K562 (cell line): ENCODE measurements around the gene VWF. TPM values are rescaled to one million over a fixed set of nuclear protein-coding genes. Genes with fewer than 3 reads are reported as not detected.

Experiments
- ATAC-seq: fragments of 200-7000 bp; cut with Tn5 transposase; 3 replicates; pipeline ENCODE4 v1.9.1; 2020; ENCODE audit warnings: moderate library complexity
- BruUV-seq: library from RNA; stranded (reverse); fragments of 400-500 nt; replicated peaks from 2 replicates; lab custom pipeline; 2021; lab: Mats Ljungman, UMichigan
- CTCF ChIA-PET: fragments of 300-600 bp; formaldehyde crosslinking; extraction: SDS; loops from one replicate; lab custom pipeline; 2021; ENCODE audit warnings: low intra/inter-chr PET ratio; lab: Yijun Ruan, JAX
- POLR2A ChIA-PET: fragments of 300-600, 350-650 bp; sonication (Branson Sonifier 250); formaldehyde crosslinking; extraction: SDS; loops from one replicate; lab custom pipeline; 2021; ENCODE audit warnings: antibody characterized with exemption, inconsistent platforms; lab: Yijun Ruan, JAX
- DNase-seq, 4 experiments: peaks; one replicate each; pipeline versions ENCODE4 v3.0.0 to v3.0.0-alpha.2; 2011 to 2018; ENCODE audit warnings: low spot score in 3 of 4, mixed read lengths in 3 of 4; ENCODE audit errors: extremely low read depth in 1 of 4
- FAIRE-seq: peaks from 2 replicates; lab custom pipeline; 2011; peaks lifted over from hg19 to GRCh38; lab: Jason Lieb, UNC
- H2AFZ ChIP-seq: 2 replicates; pipeline ENCODE4 v1.6.0; 2011; ENCODE audit warnings: low read depth, low read length, control low read depth, inconsistent platforms
- H3K27ac ChIP-seq: fragments of 200-600 bp; 3 replicates; pipeline ENCODE4 v1.8.0; 2011; ENCODE audit warnings: low read depth, mild to moderate bottlenecking, control low read depth, inconsistent platforms, low read length, moderate library complexity, mixed read lengths; ENCODE audit errors: extremely low read depth
- H3K27me3 ChIP-seq, 2 experiments: fragments of 300-600 bp in 1 of 2; 2 replicates in 1 of 2; 3 replicates in 1 of 2; pipeline versions ENCODE4 v1.6.0 to v1.8.0; 2011; ENCODE audit warnings: inconsistent platforms in 2 of 2, low read length in 2 of 2, mild to moderate bottlenecking in 1 of 2, mixed read lengths in 1 of 2, moderate library complexity in 1 of 2; ENCODE audit not compliant: control insufficient read depth in 2 of 2, insufficient read depth in 2 of 2
- H3K36me3 ChIP-seq: fragments of 300-600 bp; 3 replicates; pipeline ENCODE4 v1.8.0; 2011; ENCODE audit warnings: mild to moderate bottlenecking, low read length, inconsistent platforms; ENCODE audit not compliant: control insufficient read depth, insufficient read depth
- H3K4me1 ChIP-seq, 2 experiments: fragments of 200-600 bp in 1 of 2; replicated peaks in 1 of 2; 2 replicates in 1 of 2; 3 replicates in 1 of 2; pipeline versions ENCODE4 v1.5.1 to v1.8.0; 2011; ENCODE audit warnings: inconsistent platforms in 2 of 2, low read length in 2 of 2, mild to moderate bottlenecking in 1 of 2, mixed read lengths in 1 of 2, moderate library complexity in 1 of 2; ENCODE audit not compliant: control insufficient read depth in 2 of 2, insufficient read depth in 2 of 2
- H3K4me2 ChIP-seq: 2 replicates; pipeline ENCODE4 v1.6.1; 2011; ENCODE audit warnings: low read length, control low read depth, inconsistent platforms, mixed read lengths; ENCODE audit not compliant: insufficient read depth
- H3K4me3 ChIP-seq: fragments of 200-600 bp; sonication (generic), shearing (Covaris generic); 2 replicates; pipeline ENCODE4 v1.5.1; 2016; ENCODE audit warnings: control low read depth, inconsistent platforms
- H3K79me2 ChIP-seq: fragments of 200-600 bp; 3 replicates; pipeline ENCODE4 v1.8.0; 2011; ENCODE audit warnings: low read length, inconsistent platforms; ENCODE audit not compliant: control insufficient read depth, insufficient read depth
- H3K9ac ChIP-seq, 2 experiments: 2 replicates each; pipeline versions ENCODE4 v1.6.0 to v1.6.1; 2011; ENCODE audit warnings: low read depth in 2 of 2, low read length in 2 of 2, control low read depth in 1 of 2, inconsistent platforms in 1 of 2, mild to moderate bottlenecking in 1 of 2, mixed read lengths in 1 of 2; ENCODE audit not compliant: insufficient read depth in 1 of 2
- H3K9me1 ChIP-seq: one replicate; pipeline ENCODE4 v1.6.0; 2011; ENCODE audit warnings: inconsistent platforms, mild to moderate bottlenecking, low read length, moderate library complexity; ENCODE audit not compliant: control insufficient read depth, insufficient read depth
- H3K9me3 ChIP-seq: replicated peaks from 2 replicates; pipeline ENCODE4 v1.5.1; 2011; ENCODE audit warnings: low read depth, low read length, inconsistent platforms; ENCODE audit not compliant: control insufficient read depth, insufficient read depth
- H4K20me1 ChIP-seq: replicated peaks from 2 replicates; pipeline ENCODE4 v1.6.1; 2011; ENCODE audit warnings: low read length, inconsistent platforms, mixed read lengths; ENCODE audit not compliant: control insufficient read depth, insufficient read depth
- POLR2H ChIP-seq: IDR thresholded peaks from 2 replicates; pipeline ENCODE4 v1.6.1; 2016; ENCODE audit warnings: missing genetic modification characterization, low read depth, mild to moderate bottlenecking, control low read depth, missing compliant biosample characterization, moderate library complexity
- TARDBP ChIP-seq: fragments of 450-650 bp; IDR thresholded peaks from 2 replicates; pipeline ENCODE4 v1.6.1; 2016
- TBP ChIP-seq: optimal IDR thresholded peaks from 2 replicates; pipeline ENCODE3; 2011; ENCODE audit warnings: low read depth, low read length, improper control_type of control experiment
- TEAD4 ChIP-seq, 2 experiments: sonication (generic) in 1 of 2; formaldehyde crosslinking in 1 of 2; IDR thresholded peaks; 2 replicates each; pipeline versions ENCODE4 v1.6.1 to v1.8.0; 2012 to 2022; ENCODE audit warnings: borderline replicate concordance in 1 of 2, inconsistent platforms in 1 of 2, low read length in 1 of 2, mild to moderate bottlenecking in 1 of 2, missing genetic modification reagents in 1 of 2
- ZNF133 ChIP-seq: fragments of 250-450 bp; sonication (Bioruptor Pico); IDR thresholded peaks from 2 replicates; pipeline ENCODE4 v1.4.0; 2020; ENCODE audit warnings: mild to moderate bottlenecking
- ZNF174 ChIP-seq: fragments of 250-450 bp; sonication (Bioruptor Pico); IDR thresholded peaks from 2 replicates; pipeline ENCODE4 v1.4.0; 2020; ENCODE audit warnings: mild to moderate bottlenecking
- ZNF584 ChIP-seq: fragments of 200-800 bp; sonication (Bioruptor generic); IDR thresholded peaks from 2 replicates; pipeline ENCODE4 v1.6.1; 2016; ENCODE audit warnings: low read depth, mild to moderate bottlenecking, missing genetic modification characterization, missing compliant biosample characterization
- WGBS: fragments of 100-300 bp; shearing (Covaris generic); methylation state at CpG from one replicate; pipeline ENCODE4 v1.1.6; 2016; ENCODE audit warnings: low coverage, mixed read lengths; ENCODE audit not compliant: insufficient coverage; ENCODE audit errors: missing lambda C conversion rate; 5-methylcytosine and 5-hydroxymethylcytosine counted together
- in situ Hi-C: fragments of 300-500 bp; cut with MboI; formaldehyde crosslinking; loops from 4 replicates; pipeline ENCODE4 v1.15.0; 2018; ENCODE audit warnings: inconsistent platforms, mixed read lengths
- intact Hi-C: fragments of 100-400 bp; cut with micrococcal nuclease; formaldehyde crosslinking; loops from 2 replicates; pipeline ENCODE4 v1.14.2; 2022
- polyA plus RNA-seq, 8 experiments: library from polyadenylated mRNA; depleted of rRNA in 4 of 8; stranded (reverse) in 5 of 8; unstranded in 3 of 8; fragments of >200 nt; fragmentation: Nextera tagmentation in 2 of 8; fragmentation: Illumina TruSeq in 1 of 8; extraction: Ambion mirVana in 2 of 8; extraction: Trizol in 1 of 8; gene quantifications; 2 replicates each; pipeline versions ENCODE4 v1.2.1 to v1.2.3, GENCODE V29; 2011 to 2014; ENCODE audit warnings: inconsistent platforms in 1 of 8, missing spikeins in 1 of 8
- total RNA-seq, 7 experiments: library from RNA; depleted of rRNA in 6 of 7; stranded (reverse); fragments of >200 nt in 6 of 7; fragmentation: Illumina TruSeq in 2 of 7; extraction: Trizol in 2 of 7; gene quantifications; 2 replicates each; pipeline versions ENCODE4 v1.2.1 to v1.2.3, GENCODE V29; 2011 to 2021; ENCODE audit warnings: low replicate concordance in 1 of 7
- TF ChIP-seq, protein P1 (sequence below): fragments of 250-450 bp; sonication (Bioruptor Pico); IDR thresholded peaks from 2 replicates; pipeline ENCODE4 v1.5.0; 2021
- TF ChIP-seq, protein P2 (sequence below): fragments of 250-450 bp; sonication (Bioruptor Pico); IDR thresholded peaks from 2 replicates; pipeline ENCODE4 v1.9.0; 2021; ENCODE audit warnings: mild to moderate bottlenecking, inconsistent platforms

VWF gene
- total and polyA plus RNA-seq, 9 of the 15 experiments (the other 6 are each of a cell fraction or from before 2014, with no cell fraction given), result 0.53 TPM; not detected in 8

DNA sequence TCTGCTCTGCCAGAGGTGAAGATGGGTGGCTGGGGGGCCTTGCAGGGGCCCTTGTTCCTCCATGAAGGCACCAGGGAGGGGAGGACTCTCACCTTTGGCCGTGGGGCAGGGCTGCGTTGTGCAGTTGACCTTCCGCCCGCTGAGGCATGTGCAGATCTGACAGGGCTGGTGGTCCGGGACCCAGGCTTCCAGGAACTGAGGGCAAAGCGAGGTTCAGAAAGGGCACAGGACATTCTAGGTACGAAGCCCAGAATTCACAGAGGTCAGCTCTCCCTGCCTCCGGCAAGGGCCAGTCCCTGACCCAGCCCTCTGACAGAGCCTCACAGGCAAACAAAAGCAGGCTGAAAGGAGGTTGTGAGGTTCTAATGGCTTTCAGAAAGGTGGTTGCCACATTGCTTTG, 139.0 kb downstream of the VWF start:
- Histone ChIP-seq H3K4me1 (no peaks in the 10 kb centered on the region), H3K4me3 (no peak overlapping the region), H3K27me3 (no peaks in the 10 kb centered on the region; a peak in 1 of 5 replicates), H3K9me1 (no peaks in the 10 kb centered on the region), H3K9ac (no peak overlapping the region), H4K20me1 (no peaks in the 10 kb centered on the region; the same call in 1 of the 2 replicates), H3K79me2 (no peaks in the 10 kb centered on the region), H3K4me2 (no peak overlapping the region), H3K27ac (no peak overlapping the region), H3K9me3 (no peaks in the 10 kb centered on the region), H3K36me3 (no peaks in the 10 kb centered on the region), H2AFZ (no peak overlapping the region)
- 0% methylated on average over 6 of the region's 8 CpGs for WGBS
- ChIA-PET POLR2A (no interaction called here), CTCF (no interaction called here)
- no peak for FAIRE-seq
- intact Hi-C loops, result no loop called here
- no peak for TF ChIP-seq TBP
- TF ChIP-seq, protein P1, sequence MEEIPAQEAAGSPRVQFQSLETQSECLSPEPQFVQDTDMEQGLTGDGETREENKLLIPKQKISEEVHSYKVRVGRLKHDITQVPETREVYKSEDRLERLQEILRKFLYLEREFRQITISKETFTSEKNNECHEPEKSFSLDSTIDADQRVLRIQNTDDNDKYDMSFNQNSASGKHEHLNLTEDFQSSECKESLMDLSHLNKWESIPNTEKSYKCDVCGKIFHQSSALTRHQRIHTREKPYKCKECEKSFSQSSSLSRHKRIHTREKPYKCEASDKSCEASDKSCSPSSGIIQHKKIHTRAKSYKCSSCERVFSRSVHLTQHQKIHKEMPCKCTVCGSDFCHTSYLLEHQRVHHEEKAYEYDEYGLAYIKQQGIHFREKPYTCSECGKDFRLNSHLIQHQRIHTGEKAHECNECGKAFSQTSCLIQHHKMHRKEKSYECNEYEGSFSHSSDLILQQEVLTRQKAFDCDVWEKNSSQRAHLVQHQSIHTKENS (CRISPR knock-in tag), result no peak
- TF ChIP-seq ZNF133 (CRISPR knock-in tag), result no peak
- TF ChIP-seq, protein P2, sequence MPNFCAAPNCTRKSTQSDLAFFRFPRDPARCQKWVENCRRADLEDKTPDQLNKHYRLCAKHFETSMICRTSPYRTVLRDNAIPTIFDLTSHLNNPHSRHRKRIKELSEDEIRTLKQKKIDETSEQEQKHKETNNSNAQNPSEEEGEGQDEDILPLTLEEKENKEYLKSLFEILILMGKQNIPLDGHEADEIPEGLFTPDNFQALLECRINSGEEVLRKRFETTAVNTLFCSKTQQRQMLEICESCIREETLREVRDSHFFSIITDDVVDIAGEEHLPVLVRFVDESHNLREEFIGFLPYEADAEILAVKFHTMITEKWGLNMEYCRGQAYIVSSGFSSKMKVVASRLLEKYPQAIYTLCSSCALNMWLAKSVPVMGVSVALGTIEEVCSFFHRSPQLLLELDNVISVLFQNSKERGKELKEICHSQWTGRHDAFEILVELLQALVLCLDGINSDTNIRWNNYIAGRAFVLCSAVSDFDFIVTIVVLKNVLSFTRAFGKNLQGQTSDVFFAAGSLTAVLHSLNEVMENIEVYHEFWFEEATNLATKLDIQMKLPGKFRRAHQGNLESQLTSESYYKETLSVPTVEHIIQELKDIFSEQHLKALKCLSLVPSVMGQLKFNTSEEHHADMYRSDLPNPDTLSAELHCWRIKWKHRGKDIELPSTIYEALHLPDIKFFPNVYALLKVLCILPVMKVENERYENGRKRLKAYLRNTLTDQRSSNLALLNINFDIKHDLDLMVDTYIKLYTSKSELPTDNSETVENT (CRISPR knock-in tag), result no peak
- no peak for TF ChIP-seq TARDBP
- no peak for TF ChIP-seq TEAD4 (IDR thresholded peaks at IDR 0.05; ENCODE audit: low read length)
- TF ChIP-seq TEAD4 (CRISPR knock-in tag; IDR thresholded peaks at IDR 0.05; ENCODE audit: borderline replicate concordance), result no peak
- TF ChIP-seq ZNF584 (CRISPR knock-in tag), result no peak
- no peak for TF ChIP-seq ZNF174 (CRISPR knock-in tag)
- no peak for TF ChIP-seq POLR2H (tag)
- BruUV-seq, result no TSS peak
- in situ Hi-C loops, result loop anchor here (5.0 kb wide), 1 partner anchor 57 kb away; no protein-coding TSS in a partner anchor
- no peak for ATAC-seq
- no peak for DNase-seq
